ENCODE measurements around the gene MIA.
A peak's percentile ranks its signal among the peaks of the same experiment; 100 is the strongest.
"Not testable (repeated sequence)": the region's sequence is repeated elsewhere in the genome, so short reads cannot be mapped to it uniquely, and the experiment has no call there.

MIA gene

GRCh38 chr19:40804783-40805242 is 29.5 kb downstream of the MIA start:
- DNase-seq = no peak

DNA sequence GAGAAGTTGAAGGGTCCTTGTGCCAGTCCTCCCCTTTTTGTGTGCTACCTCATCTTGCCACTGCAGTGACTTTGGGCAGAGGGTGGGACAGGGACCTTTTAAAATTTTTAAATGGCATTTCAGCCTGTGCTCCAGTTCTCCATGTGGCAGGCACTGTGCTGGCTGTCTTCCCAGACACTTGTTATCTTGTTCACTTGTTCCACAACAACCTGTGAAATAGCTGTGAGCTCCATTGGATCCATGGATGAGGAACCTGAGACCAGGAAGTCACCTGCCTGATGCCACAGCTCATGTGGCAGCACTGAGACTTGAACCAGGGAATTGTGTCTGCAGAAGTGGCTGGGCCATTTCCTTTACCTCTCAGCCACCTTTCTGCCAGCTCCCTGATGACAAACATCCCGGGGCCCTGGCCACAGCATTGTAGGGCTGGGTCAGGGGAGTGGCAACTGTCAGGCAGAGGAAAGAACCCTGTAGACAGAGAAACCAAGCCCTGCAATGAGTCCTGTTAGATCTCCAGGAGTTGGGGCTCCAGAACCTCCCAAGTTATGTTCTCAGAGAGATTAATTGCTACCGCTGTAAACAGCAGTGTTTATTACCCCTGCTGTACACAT is 30.0 kb downstream of the MIA start:
- no peak for DNase-seq

GRCh38 chr19:40806423-40807146 is 31.3 kb downstream of the MIA start:
- DNase-seq = peak; percentile 95

DNA sequence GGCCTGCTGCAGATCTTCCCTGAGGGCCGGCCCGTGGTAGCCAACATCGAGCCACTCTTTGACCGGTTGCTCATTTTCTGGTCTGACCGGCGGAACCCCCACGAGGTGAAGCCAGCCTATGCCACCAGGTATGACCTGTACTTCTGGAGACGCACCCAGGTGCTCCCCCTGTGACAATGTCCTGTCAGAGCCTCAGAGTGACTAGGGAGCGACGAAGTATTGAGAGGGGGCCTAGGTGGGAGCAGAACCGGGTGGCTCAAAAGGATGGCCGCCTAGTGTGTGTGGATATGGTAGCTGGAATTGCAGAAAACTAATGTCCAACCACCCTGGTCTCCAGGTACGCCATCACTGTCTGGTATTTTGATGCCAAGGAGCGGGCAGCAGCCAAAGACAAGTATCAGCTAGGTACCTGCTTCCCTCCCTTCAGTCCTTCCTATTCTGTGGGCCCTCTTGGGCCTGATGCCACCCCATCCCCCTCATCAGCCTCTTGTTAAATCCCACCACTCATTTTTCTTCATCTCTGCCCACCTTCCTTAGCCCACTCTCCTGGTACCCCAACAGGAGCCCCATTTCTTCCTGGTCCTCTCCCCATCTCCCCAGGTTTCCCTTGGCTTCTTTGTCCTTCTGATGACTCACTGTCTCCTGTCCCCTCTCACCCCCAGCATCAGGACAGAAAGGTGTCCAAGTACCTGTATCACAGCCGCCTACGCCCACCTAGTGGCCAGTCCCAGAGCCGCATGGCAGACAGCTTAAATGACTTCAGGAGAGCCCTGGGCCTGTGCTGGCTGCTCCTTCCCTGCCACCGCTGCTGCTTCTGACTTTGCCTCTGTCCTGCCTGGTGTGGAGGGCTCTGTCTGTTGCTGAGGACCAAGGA is 32.1 kb downstream of the MIA start:
- no peak for DNase-seq

DNA sequence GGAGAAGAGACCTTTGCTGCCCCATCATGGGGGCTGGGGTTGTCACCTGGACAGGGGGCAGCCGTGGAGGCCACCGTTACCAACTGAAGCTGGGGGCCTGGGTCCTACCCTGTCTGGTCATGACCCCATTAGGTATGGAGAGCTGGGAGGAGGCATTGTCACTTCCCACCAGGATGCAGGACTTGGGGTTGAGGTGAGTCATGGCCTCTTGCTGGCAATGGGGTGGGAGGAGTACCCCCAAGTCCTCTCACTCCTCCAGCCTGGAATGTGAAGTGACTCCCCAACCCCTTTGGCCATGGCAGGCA is 32.7 kb downstream of the MIA start:
- DNase-seq = no peak

DNA sequence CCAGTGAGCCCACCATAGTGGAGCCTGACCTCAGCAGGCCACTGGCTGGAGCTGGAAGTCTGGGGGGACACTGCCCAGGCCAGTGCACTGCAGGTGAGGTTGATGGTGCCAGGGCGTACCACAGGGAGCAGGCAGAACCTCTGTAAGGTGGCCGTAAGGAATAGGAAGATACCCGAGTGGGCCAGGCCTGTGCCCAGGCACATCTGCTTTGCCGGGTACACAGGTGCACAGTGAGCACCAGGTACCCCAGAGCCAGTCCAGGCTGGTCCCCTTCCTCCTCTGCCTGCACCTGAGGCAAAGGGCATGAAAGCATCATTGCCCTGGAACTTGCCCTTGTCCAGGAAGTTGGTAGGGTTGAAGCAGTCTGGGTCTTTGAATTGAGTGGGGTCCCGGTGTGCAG is 33.2 kb downstream of the MIA start:
- no peak for DNase-seq

GRCh38 chr19:40809358-40810086 is 34.2 kb downstream of the MIA start:
- no peak for DNase-seq

- DNase-seq = no peak
Measured at GRCh38 chr19:40810160-40810559, 34.8 kb downstream of the MIA start.

DNA sequence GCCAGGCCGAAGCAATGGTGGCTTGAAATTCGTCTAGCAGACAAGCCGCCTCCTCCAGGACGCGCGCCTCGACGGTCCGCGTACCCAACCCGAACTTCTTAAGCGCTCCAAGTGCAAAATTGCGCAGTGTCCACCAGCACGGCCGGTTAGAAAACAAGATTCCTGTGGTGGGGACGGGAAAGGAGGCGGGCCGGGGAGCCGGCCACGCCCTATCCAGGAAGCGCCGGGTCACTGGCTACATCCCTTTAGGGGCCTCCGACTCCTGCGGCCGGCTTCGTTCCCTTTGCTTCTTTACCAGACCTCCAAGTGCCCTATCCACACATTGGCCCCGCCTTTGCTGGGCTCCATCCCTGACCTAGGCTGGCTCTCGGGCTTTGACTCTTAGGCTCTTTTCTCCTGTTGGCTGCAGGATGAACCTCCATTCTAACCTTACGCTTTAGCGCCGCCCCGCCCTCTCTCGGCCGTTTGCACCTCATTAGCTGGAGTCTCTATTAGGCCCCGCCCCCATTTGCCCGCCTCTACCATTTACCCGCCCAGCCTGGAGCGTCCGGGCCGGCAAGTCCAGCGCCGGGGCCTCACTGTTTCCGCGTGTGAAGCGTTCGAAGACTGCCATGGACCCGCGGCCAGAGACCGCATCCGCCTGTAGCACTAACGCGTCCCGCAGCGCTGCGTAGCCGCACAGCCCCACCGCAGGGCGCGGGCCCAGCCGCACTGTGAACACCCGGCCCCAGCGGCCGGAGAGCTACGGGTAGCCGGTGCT is 35.5 kb downstream of the MIA start:
- DNase-seq = peak; percentile 6

DNA sequence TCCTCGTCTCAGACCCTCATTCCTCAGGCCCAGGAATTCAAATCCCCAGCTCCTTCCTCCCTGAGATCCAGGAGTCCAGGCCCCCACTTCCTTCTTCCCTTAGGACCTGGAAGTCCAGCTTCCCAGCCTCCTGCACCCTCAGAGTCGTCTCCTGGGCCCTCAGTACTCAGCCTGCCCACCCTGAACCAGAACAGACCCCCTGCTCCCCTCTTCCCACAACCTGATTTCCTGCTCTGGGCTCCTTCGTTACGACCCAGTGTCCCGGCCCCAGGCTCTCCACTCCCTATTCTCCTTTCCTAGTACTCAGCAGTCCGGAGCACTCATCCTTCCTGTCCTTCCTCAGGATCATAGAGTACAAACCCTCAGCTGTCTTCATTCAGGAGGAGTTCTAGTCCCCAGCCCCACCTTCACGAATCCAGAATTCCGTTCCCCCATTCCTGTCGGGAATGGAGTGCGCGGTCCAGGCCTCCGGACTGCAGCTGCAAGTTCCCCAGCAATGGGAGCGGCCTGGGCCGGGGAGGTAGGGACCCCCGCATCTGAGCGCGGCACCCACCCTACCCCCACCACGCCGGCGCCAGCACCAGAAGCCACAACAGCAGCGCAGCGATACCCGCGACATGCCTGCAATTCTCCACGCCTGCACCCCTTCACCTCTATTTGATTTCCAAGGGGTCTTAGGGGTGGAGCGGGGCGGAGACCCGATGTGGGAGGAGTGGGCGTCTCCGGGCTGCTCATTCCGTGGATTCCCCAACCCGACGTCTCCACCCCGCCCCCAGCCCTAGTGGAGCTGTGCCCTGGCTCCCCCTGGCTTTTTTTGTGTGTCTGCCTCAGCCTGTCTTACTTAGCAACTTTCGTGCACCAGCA is 36.4 kb downstream of the MIA start:
- DNase-seq = no peak

GRCh38 chr19:40812571-40812970 is 37.2 kb downstream of the MIA start:
- not testable (repeated sequence) for DNase-seq

GRCh38 chr19:40813182-40813581 is 37.9 kb downstream of the MIA start:
- no peak for DNase-seq

GRCh38 chr19:40815223-40815622 is 39.9 kb downstream of the MIA start:
- no peak for DNase-seq

GRCh38 chr19:40818480-40819399 is 43.4 kb downstream of the MIA start:
- not testable (repeated sequence) for DNase-seq

DNA sequence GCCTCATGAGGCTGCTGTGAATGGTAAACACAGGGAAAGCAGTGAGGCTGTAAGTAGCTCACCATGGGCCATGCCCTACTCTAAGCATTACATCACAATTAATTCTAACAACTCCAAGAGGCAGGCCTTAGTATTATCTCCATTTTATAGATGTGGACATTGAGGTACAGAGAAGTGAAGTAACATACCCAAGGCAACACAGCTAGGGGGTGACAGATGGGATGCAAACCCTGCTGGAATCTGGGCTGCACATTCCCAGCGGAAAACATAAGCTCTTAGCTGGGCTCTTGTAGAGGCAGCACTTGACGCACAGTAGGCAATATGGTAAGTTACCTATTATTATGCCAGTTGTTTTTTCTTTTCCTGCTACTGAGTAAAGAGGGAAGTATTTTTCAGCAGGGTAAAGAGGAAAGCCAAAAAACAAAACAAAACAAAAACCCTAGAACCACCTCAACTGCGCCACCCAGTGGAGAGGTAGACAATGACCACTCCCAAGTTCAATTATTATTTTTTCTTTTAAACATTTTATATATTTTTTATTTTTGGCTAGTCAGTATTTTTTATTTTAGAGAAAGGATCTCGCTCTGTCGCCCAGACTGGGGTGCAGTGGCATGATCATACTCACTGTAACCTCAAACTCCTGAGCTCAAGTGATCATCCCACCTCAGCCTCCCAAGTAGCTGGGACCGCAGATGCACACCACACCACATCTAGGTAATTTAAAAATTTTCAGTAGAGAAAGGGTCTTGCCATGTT is 44.3 kb downstream of the MIA start:
- DNase-seq = not testable (repeated sequence)

GRCh38 chr19:40822161-40822560 is 46.8 kb downstream of the MIA start:
- DNase-seq = no peak

GRCh38 chr19:40822704-40823553 is 47.6 kb downstream of the MIA start:
- not testable (repeated sequence) for DNase-seq

- DNase-seq = not testable (repeated sequence)
Measured at GRCh38 chr19:40824916-40825315, 49.6 kb downstream of the MIA start.
